Activated CD8-positive, alpha-beta memory T cell treated with anti-CD3 and anti-CD28 coated beads for 48 hours (primary cell): Measurements from ENCODE around the gene RPS6KL1.
"Not testable (repeated sequence)": the region's sequence is repeated elsewhere in the genome, so short reads cannot be mapped to it uniquely, and the experiment has no call there.

Experiments
- DNase-seq, 3 experiments: peaks; one replicate each; pipeline ENCODE4 v3.0.0-alpha.2; 2020; ENCODE audit warnings: low read depth in 2 of 3, low spot score in 2 of 3

Gene RPS6KL1

DNA sequence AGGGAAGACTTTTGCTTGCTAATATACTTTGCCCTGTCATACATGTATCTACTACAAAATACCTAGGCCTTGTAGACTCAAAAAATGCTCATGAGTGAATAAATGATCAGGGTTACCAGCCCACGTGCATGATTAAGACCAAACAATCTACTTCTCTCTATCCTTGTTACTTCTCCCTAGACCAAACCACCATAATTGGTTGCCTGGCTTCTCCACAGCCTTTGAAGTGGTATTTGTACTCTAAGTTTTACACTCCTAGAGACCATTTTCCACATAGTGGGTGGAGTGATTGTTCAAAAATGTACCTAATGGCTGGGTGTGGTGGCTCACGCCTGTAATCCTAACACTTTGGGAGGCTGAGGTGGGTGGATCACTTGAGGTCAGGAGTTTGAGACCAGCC is 14.1 kb upstream of the RPS6KL1 start:
- no peak for DNase-seq

DNA sequence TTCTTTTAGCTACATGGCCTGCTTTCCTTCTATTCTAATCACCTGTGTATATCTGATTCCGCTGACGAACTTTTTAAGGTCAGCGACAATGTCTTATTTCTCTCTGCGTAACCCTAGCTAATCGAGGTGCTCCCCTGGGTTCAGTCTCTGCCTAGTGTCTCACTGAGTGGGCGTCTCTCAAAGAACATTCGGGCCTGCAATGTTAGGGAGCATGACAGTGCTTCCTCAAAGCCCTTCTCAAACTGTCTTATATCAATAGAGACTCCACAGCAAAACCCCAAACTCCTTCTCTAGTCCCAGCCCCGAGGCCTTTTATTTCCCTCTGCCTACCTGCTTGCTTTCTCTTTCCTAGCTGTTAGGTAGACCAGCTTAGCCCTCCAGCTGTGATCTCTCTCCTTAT is 13.7 kb upstream of the RPS6KL1 start:
- no peak for DNase-seq

DNA sequence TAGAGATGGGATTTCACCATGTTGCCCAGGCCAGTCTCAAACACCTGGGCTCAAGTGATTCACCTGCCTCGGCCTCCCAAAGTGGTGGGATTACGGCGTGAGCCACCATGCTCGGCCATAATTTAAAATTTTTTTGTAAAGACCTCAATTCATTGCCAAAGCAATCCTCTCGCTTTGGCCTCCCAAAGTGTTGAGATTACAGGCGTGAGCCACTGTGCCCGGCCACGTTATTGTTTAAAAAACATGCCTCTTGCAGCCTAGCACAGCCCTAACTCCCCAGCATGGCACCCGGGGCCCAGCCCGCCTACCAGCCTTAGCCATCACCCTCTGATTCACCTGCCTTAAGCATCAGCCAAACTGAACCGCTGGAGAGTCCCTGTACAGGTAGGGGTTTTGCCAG is 13.1 kb upstream of the RPS6KL1 start:
- no peak for DNase-seq

DNA sequence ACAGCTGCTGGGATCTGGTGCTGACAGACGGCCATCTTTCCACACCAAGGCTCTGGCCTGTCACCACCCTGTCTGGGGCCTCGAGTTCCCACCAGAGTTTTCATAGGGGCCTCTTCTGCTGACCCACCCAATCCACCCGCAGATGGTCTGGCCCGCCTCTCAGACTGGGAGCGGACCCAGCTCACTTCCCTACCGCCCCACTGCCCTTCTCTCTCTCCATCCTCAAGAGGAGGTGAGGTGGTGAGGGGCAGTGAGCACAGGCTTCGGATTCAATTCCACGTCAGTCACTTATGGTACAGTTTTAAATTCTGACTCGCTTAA is 12.3 kb upstream of the RPS6KL1 start:
- no peak for DNase-seq

DNA sequence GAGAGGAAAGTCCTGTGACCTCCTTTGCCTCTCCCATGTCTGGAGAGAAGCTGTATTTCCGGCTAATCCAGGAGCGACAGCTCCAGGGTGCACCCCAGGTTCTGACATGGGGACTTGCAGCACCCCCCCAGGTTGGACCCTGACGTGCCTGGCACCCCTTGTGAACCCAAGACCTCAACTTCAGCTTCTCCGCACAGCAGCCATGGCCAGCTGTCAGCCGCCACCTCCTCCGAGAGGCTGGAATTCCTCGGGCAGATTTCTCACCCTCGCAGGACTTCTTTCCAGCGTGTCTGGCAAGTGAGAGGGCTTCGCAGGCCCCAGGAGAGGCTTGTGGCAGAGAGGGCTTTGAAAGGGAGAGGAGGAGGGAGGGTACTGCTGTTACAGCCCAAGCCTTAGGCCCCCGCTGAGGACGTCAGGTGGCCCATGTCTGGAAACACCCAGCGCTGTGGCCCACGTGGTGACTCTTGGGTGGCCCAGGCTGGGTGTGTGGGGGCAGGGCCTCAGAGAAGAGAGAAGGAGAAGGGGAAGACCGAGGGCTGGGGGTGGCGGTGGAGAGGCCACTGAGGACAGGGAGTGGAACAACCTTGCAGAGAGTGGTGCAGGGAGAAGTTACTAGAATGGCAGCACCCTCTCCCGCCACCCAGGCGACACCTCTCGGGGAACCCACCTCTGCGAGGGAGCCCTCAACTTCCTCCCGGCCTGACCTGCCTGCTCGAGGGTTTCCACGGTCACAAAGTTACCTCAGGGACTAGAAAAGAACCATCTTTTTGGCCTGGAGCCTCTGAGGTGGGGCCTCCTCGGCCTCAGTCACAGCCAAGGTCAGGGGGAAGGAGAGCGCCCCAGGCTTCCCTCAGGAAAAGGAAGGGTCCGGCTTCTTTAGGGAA is 11.7 kb upstream of the RPS6KL1 start:
- no peak for DNase-seq

DNA sequence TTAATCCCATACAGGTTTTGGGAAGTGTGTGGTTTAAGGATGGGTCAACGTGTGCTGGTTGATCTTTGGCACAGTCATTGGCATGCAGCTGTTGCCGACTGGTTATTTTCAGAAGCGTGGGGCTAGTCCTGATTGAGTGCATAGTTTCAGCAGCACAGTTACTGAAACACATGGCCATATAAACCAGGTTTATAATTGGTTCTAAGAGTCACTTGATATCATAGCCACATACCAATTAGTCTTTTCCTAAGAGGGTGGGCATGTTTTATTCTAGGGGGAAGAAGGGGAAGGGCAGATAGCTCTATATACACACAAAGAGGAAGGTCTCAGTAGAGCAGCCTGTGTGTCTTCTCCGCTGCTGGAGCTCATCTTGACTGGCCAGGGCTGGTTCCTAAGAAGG is 11.0 kb upstream of the RPS6KL1 start:
- no peak for DNase-seq

GRCh38 chr14:74932936-74933335 is 9.9 kb upstream of the RPS6KL1 start:
- not testable (repeated sequence) for DNase-seq

- no peak for DNase-seq
These were observed 9.4 kb upstream of the RPS6KL1 start for GRCh38 chr14:74932401-74932901.

DNA sequence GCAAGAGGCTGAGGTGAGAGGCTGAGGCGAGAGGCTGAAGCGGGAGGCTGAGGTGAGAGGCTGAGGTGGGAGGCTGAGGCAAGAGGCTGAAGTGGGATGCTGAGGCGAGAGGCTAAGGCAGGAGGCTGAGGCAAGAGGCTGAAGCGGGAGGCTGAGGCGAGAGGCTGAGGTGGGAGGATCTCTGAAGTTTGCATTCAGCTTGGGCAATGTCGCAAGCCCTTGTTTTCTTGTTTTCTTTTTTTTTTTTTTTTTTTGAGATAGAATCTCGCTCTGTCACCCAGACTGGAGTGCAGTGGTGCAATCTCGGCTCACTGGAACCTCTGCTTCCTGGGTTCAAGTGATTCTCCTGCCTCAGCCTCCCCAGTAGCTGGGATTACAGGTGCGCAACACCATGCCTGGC is 8.7 kb upstream of the RPS6KL1 start:
- DNase-seq = not testable (repeated sequence)

DNA sequence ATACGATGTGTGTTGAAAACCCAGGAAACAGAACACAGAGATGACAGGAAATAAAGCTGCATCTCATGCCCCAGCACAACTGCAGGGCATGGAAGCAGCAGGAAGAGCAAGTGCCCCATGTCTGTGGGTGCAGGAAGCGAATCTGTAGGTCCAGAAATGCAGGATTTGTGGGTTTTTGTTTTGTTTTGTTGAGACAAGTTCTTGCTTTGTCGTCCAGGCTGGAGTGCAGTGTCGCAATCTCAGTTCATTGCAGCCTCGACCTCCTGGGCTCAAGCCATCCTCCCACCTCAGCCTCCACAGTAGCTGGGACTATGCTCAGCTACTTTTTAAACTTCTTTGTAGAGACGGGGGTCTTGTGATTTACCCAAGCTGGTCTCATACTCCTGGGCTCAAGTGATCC is 6.2 kb upstream of the RPS6KL1 start:
- DNase-seq = no peak

GRCh38 chr14:74927225-74927624 is 4.2 kb upstream of the RPS6KL1 start:
- DNase-seq = no peak

- no peak for DNase-seq
These were observed 1.0 kb upstream of the RPS6KL1 start for GRCh38 chr14:74924061-74924460.

GRCh38 chr14:74921987-74922751 is 891 bp downstream of the RPS6KL1 start:
- DNase-seq = no peak

GRCh38 chr14:74921053-74921620 is 1.9 kb downstream of the RPS6KL1 start:
- DNase-seq = no peak

DNA sequence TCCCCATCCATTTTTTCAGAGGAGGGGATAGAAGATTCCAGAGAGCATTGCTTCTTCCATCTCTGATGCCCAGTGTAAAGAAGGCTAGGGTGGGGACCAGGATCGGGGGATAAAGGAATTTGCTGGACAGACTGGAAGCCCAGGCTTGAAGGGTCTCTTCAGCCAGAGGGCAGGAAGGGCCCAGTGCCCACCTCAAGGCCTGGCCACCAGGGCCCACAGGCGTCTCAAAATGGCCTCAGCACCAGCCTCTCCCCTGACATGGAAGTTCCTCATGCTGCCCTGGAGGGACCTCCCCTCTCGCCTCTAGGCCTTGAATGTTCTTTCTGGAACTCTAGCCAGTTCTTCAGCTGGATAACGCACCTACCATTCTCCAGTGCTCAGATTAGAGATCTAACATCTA is 2.8 kb downstream of the RPS6KL1 start:
- no peak for DNase-seq

DNA sequence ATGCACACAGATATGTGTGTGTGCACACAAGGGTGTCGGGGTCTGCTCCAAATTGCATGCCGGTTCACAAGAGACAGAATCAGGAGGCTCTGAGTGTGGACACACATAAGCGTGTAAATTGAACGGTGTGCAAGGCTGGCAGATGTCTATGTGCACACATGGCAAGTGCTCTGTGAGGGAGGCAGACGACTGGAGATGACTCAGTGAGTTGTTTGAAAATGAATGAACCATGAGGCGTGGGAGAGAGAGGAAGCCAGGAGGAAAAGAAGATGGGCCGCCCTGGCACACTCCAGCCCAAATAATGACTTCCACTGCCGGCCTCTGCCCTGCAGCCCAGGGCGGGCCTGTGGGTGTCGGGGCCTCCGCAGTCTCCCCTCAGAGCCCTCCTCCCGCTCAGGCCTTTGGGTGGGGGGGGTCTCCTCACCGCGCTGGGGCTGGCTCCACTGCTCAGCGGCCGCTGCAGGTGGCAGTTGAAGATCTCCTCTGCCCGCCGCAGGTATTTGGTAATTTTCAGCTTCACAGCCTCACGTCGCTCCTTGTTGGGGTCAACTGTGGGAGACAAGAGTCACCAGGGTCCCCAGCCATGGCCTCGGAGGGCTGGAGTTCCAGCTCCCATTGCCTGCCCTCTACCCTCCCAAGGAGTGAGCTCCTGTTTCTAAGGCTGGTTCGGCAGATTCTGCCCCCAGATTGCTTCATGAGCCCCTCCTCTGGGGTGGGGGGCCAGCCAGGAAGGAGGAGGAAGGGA is 3.5 kb downstream of the RPS6KL1 start:
- no peak for DNase-seq

- DNase-seq = no peak
These were observed 4.7 kb downstream of the RPS6KL1 start for GRCh38 chr14:74918380-74918779.

- DNase-seq = no peak
These were observed 5.4 kb downstream of the RPS6KL1 start for GRCh38 chr14:74917646-74918081.

- no peak for DNase-seq
These were observed 5.9 kb downstream of the RPS6KL1 start for GRCh38 chr14:74917178-74917543.

GRCh38 chr14:74915826-74916225 is 7.2 kb downstream of the RPS6KL1 start:
- no peak for DNase-seq

DNA sequence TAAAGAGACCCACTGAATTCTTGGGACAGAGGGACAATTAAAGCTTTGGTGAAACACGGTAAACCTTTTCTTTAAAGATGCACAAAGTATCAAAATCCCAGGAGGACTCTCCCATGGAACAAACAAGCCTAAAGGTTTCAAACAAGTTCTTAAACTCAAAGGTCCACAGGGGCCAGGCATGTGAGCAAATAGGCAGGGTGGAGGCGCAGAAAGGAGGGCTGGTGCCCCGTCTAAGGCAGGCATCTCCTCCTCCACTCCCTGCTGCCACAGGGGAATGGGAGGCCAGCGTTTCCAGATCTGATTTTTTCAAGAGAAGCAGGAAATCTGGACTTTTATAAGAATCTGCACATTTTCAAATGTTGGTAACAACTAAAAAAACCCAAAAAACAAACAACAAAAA is 7.6 kb downstream of the RPS6KL1 start:
- no peak for DNase-seq
